Mononuclear cell (primary cell): Measurements from ENCODE around the gene PHF24. TPM values are rescaled to one million over a fixed set of nuclear protein-coding genes. Genes with fewer than 3 reads are reported as not detected.

ENCODE experiments used
- H3K27me3 ChIP-seq: 2 replicates; pipeline ENCODE4 v1.6.0; 2011; ENCODE audit warnings: low read length, control low read depth; ENCODE audit not compliant: insufficient read depth
- H3K4me1 ChIP-seq: 2 replicates; pipeline ENCODE4 v1.5.1; 2011; ENCODE audit warnings: mild to moderate bottlenecking, low read length, control low read depth; ENCODE audit not compliant: insufficient read depth
- H3K4me3 ChIP-seq: 2 replicates; pipeline ENCODE4 v1.5.1; 2011; ENCODE audit warnings: mild to moderate bottlenecking, low read length, moderate library complexity
- H3K9me3 ChIP-seq: 2 replicates; pipeline ENCODE4 v1.5.1; 2011; ENCODE audit warnings: low read depth, mild to moderate bottlenecking, control low read depth, low read length
- total RNA-seq: library from RNA; depleted of rRNA; stranded (reverse); fragments of >200 nt; gene quantifications from one replicate; pipeline ENCODE4 v1.2.3, GENCODE V29; 2012

Gene PHF24
- total RNA-seq, 1 donor, result not detected

GRCh38 chr9:35029852-35030251, 71.8 kb downstream of the PHF24 start:
- H3K27me3 ChIP-seq, result no peaks in the 10 kb centered on the region
- no peaks in the 10 kb centered on the region for H3K9me3 ChIP-seq
- no peak overlapping the region for H3K4me3 ChIP-seq
- no peaks in the 10 kb centered on the region for H3K4me1 ChIP-seq

Other genes with a start within 250 kb of the PHF24 start
- not detected for gene CCL21, start 248.1 kb upstream of the PHF24 start, total RNA-seq
- gene DNAJB5, start 31.5 kb downstream of the PHF24 start, total RNA-seq, result 1.2 TPM
- gene VCP, start 114.3 kb downstream of the PHF24 start, total RNA-seq, result 166 TPM
- gene FANCG, start 121.7 kb downstream of the PHF24 start, total RNA-seq, result 6.9 TPM
- gene PIGO, start 138.3 kb downstream of the PHF24 start, total RNA-seq, result 8.7 TPM
- gene STOML2, start 144.8 kb downstream of the PHF24 start, total RNA-seq, result 23.4 TPM
- 15.2 TPM for gene ATOSB, start 157.6 kb downstream of the PHF24 start, total RNA-seq
- 0.31 TPM for gene UNC13B, start 203.7 kb downstream of the PHF24 start, total RNA-seq